ENCODE results near the gene SHANK2. TPM values are rescaled to one million over a fixed set of nuclear protein-coding genes. Genes with fewer than 3 reads are reported as not detected.
"Not testable (repeated sequence)": the region's sequence is repeated elsewhere in the genome, so short reads cannot be mapped to it uniquely, and the experiment has no call there.

Gene SHANK2
- total RNA-seq, 1 experiment from 2014 or later, result 23.8 TPM

GRCh38 chr11:71235719-71236118, 16.7 kb downstream of the SHANK2 start:
- no peak overlapping the region for H3K9ac ChIP-seq (ENCODE audit: extremely low read depth, insufficient read length, low read length)
- no peak overlapping the region for H3T11ph ChIP-seq (ENCODE audit: low read length)
- peak overlapping the region in 2 of 3 experiments; percentile 16 to 27; a peak in 2 of 7 replicates for H3K27ac Mint-ChIP-seq
- no peak overlapping the region for H2BK15ac ChIP-seq (ENCODE audit: low read depth, low read length)
- H4K5ac ChIP-seq (ENCODE audit: insufficient read length, low read depth, low read length), result no peak overlapping the region
- no peak overlapping the region for H3K23ac ChIP-seq (ENCODE audit: insufficient read length, low read depth, low read length)
- no peaks in the 10 kb centered on the region for H3K23me2 ChIP-seq (ENCODE audit: insufficient read length, low read depth, low read length, poor library complexity, severe bottlenecking)
- no peak overlapping the region for H2BK12ac ChIP-seq (ENCODE audit: insufficient read length, low read depth, low read length)
- no peaks in the 10 kb centered on the region for H3K9me3 Mint-ChIP-seq
- peaks cover 9% of the 10 kb centered on the region for H3K79me1 ChIP-seq (ENCODE audit: insufficient read depth, low read depth, low read length, poor library complexity, severe bottlenecking)
- peak; percentile 12 for DNase-seq
- H2BK20ac ChIP-seq (ENCODE audit: low read depth, low read length, poor library complexity, severe bottlenecking), result no peak overlapping the region
- H3K79me2 ChIP-seq (ENCODE audit: insufficient read depth, low read length), result peaks cover 25% of the 10 kb centered on the region; the same call in 1 of the 2 replicates
- H3K4me1 Mint-ChIP-seq, result peaks cover 14 to 25% of the 10 kb centered on the region in 2 experiments
- no peak overlapping the region; the same call in 1 of the 2 replicates for H3K14ac ChIP-seq (ENCODE audit: insufficient read depth, low read length)
- H2AK5ac ChIP-seq (ENCODE audit: insufficient read length, low read length), result no peak overlapping the region
- no peak overlapping the region for H4K8ac ChIP-seq (replicated peaks; ENCODE audit: insufficient read length, low read depth, low read length)
- WGBS (ENCODE audit: extremely low coverage, insufficient read length, low lambda C conversion rate), result no CpG with 5 or more reads among the region's 8 CpGs
- H3K4me2 ChIP-seq (ENCODE audit: insufficient read depth, insufficient read length, low read length), result no peak overlapping the region
- H3K36me3 Mint-ChIP-seq (ENCODE audit: insufficient read depth in 1 of 3, low read depth in 3 of 3), result peaks cover 10 to 26% (median 17%) of the 10 kb centered on the region in 3 experiments; a peak in 6 of 7 replicates
- no peak overlapping the region for H3K27ac ChIP-seq (ENCODE audit: insufficient read length, low read depth, low read length)
- no peak overlapping the region for H4K91ac ChIP-seq (ENCODE audit: insufficient read length, low read depth, low read length)
- H3K9me3 ChIP-seq (ENCODE audit: control insufficient read depth, low read depth, low read length), result no peaks in the 10 kb centered on the region
- TF ChIP-seq CTCF (conservative IDR thresholded peaks at IDR 0.05), result no peak
- H3K56ac ChIP-seq (ENCODE audit: insufficient read length, low read depth, low read length), result no peak overlapping the region
- no peaks in the 10 kb centered on the region for H3K27me3 ChIP-seq (ENCODE audit: insufficient read depth, low read length)
- H3K4me1 ChIP-seq (ENCODE audit: insufficient read depth, low read length), result peaks cover 3% of the 10 kb centered on the region; the same call in 1 of the 2 replicates
- H3K4ac ChIP-seq (ENCODE audit: low read depth, low read length), result no peak overlapping the region
- H2BK120ac ChIP-seq (ENCODE audit: low read depth, low read length, poor library complexity, severe bottlenecking), result no peak overlapping the region
- H3K4me3 Mint-ChIP-seq, result no peak overlapping the region
- H2AFZ ChIP-seq (ENCODE audit: low read length), result no peak overlapping the region
- no peak overlapping the region for H2BK5ac ChIP-seq (ENCODE audit: insufficient read length, low read length)
- H3K18ac ChIP-seq (ENCODE audit: insufficient read length, low read depth, low read length), result no peak overlapping the region
- H3K27me3 Mint-ChIP-seq (ENCODE audit: low read depth), result no peaks in the 10 kb centered on the region
- H4K20me1 ChIP-seq (ENCODE audit: control insufficient read depth, insufficient read depth, insufficient read length), result no peaks in the 10 kb centered on the region

GRCh38 chr11:71233896-71234852, 18.2 kb downstream of the SHANK2 start:
- H3K27me3 ChIP-seq (ENCODE audit: insufficient read depth, low read length); H2BK20ac ChIP-seq (ENCODE audit: low read depth, low read length, poor library complexity, severe bottlenecking); H2AK5ac ChIP-seq (ENCODE audit: insufficient read length, low read length); H3K23me2 ChIP-seq (ENCODE audit: insufficient read length, low read depth, low read length, poor library complexity, severe bottlenecking); H2AFZ ChIP-seq (ENCODE audit: low read length); H4K20me1 ChIP-seq (ENCODE audit: control insufficient read depth, insufficient read depth, insufficient read length); H2BK5ac ChIP-seq (ENCODE audit: insufficient read length, low read length); H3K4me2 ChIP-seq (ENCODE audit: insufficient read depth, insufficient read length, low read length); H4K8ac ChIP-seq (replicated peaks; ENCODE audit: insufficient read length, low read depth, low read length); H4K91ac ChIP-seq (ENCODE audit: insufficient read length, low read depth, low read length); H3K27me3 Mint-ChIP-seq (ENCODE audit: low read depth); H3K79me1 ChIP-seq (ENCODE audit: insufficient read depth, low read depth, low read length, poor library complexity, severe bottlenecking); H3K27ac ChIP-seq (ENCODE audit: insufficient read length, low read depth, low read length); H3K4me3 Mint-ChIP-seq; H3K4me1 ChIP-seq (ENCODE audit: insufficient read depth, low read length); H2BK15ac ChIP-seq (ENCODE audit: low read depth, low read length); H3K4ac ChIP-seq (ENCODE audit: low read depth, low read length); H3K9me3 ChIP-seq (ENCODE audit: control insufficient read depth, low read depth, low read length); H3K23ac ChIP-seq (ENCODE audit: insufficient read length, low read depth, low read length); H3K14ac ChIP-seq (ENCODE audit: insufficient read depth, low read length); H3K9ac ChIP-seq (ENCODE audit: extremely low read depth, insufficient read length, low read length); H3T11ph ChIP-seq (ENCODE audit: low read length); H3K9me3 Mint-ChIP-seq; H4K5ac ChIP-seq (ENCODE audit: insufficient read length, low read depth, low read length); H2BK12ac ChIP-seq (ENCODE audit: insufficient read length, low read depth, low read length); H3K56ac ChIP-seq (ENCODE audit: insufficient read length, low read depth, low read length): not testable (repeated sequence)
- Mint-ChIP-seq H3K36me3 (ENCODE audit: insufficient read depth in 1 of 3, low read depth in 3 of 3) (peaks cover 14 to 25% (median 22%) of the 10 kb centered on the region in 3 experiments; a peak in 6 of 7 replicates), H3K4me1 (peaks cover 14 to 23% of the 10 kb centered on the region in 2 experiments), H3K27ac (peak overlapping the region; percentile 12 to 78 (median 15); a peak in 5 of 7 replicates)
- WGBS (ENCODE audit: extremely low coverage, insufficient read length, low lambda C conversion rate), result no CpG with 5 or more reads among the region's 22 CpGs
- peak overlapping the region; percentile 42 for H3K18ac ChIP-seq (ENCODE audit: insufficient read length, low read depth, low read length)
- H3K79me2 ChIP-seq (ENCODE audit: insufficient read depth, low read length), result peaks cover 21% of the 10 kb centered on the region; the same call in 1 of the 2 replicates
- peak; percentile 12 for DNase-seq
- peak overlapping the region; percentile 2 for H2BK120ac ChIP-seq (ENCODE audit: low read depth, low read length, poor library complexity, severe bottlenecking)

All from H9 (cell line).